Measurements from ENCODE around the gene TTC39C. TPM values are rescaled to one million over a fixed set of nuclear protein-coding genes. Genes with fewer than 3 reads are reported as not detected.
"Not testable (repeated sequence)": the region's sequence is repeated elsewhere in the genome, so short reads cannot be mapped to it uniquely, and the experiment has no call there.

The TTC39C gene
- polyA plus RNA-seq, 2 of the 4 experiments (the other 2 are of a cell fraction): 8.7 to 18.4 TPM

DNA sequence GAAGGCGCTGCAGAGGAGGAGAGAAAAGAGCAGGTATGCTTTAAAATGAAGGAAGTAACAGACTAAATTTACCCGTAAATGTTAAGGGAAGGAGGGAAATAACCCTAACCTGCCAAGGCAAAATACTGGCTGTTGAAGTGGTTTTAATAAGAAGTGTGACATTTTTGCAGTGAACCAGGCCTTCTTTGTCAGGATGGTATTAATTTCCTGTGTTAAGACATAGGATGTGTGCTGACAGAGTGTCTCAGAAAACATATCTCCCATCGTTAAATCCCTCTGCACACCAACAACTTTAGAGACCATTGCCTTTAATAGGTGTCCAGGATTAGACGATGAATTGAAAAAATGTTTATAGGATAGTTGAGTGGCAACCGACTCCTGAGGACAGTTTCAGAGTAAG, 9.9 kb downstream of the TTC39C start:
- FAIRE-seq (no peak), DNase-seq (ENCODE audit: low read depth in 1 of 2, low spot score in 1 of 2) (no peak), ATAC-seq (no peak)
- Histone ChIP-seq H3K9me3 (no peaks in the 10 kb centered on the region), H3K27ac (no peak overlapping the region), H3K4me2 (no peak overlapping the region), H3K4me1 (peaks cover 18% of the 10 kb centered on the region), H3K4me3 (no peak overlapping the region)
- ChIA-PET CTCF (no interaction called here), POLR2A (no interaction called here)
- WGBS (ENCODE audit: missing lambda C conversion rate): 93% methylated on average over 5 of the region's 5 CpGs
- TF ChIP-seq, protein P1, sequence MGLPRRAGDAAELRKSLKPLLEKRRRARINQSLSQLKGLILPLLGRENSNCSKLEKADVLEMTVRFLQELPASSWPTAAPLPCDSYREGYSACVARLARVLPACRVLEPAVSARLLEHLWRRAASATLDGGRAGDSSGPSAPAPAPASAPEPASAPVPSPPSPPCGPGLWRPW (IDR thresholded peaks at IDR 0.05): no peak
- TF ChIP-seq CEBPB (IDR thresholded peaks at IDR 0.05) (no peak), HDAC2 (IDR thresholded peaks at IDR 0.05) (no peak), PHF8 (IDR thresholded peaks at IDR 0.05; ENCODE audit: borderline replicate concordance, low read depth) (no peak), RARB (CRISPR knock-in tag; IDR thresholded peaks at IDR 0.05) (no peak)

DNA sequence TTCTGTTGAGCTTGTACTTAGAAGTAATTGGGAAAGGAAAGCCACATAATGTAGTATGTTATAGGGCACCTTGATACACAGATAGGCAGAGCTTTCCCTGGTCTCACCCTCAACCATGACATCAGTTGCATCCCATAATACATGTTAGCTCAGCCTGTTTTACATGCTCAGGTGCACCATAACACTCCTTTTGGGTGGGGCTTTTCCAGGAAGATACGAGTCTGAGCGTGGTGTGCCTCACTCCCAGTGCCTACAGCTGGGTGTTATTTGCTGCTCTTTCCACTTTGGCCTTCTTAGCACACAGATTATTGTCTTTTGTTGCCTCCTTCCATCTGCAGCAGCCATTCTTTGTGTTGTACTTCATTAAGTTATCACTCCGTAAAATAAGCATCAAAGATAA, 11.9 kb downstream of the TTC39C start:
- DNase-seq (ENCODE audit: low read depth in 1 of 2, low spot score in 1 of 2) (no peak), ATAC-seq (no peak), FAIRE-seq (no peak)
- 89% methylated on average over 3 of the region's 3 CpGs for WGBS (ENCODE audit: missing lambda C conversion rate)
- 0 out of 6 replicates have a peak overlapping the region, but pooled peaks of 1 of the 2 experiments have one; percentile 50 for H3K27ac ChIP-seq
- H3K4me1 ChIP-seq: peaks cover 18% of the 10 kb centered on the region
- TF ChIP-seq ZFP36 (IDR thresholded peaks at IDR 0.05; ENCODE audit: borderline replicate concordance, partially characterized antibody) (no peak), EHF (CRISPR knock-in tag; IDR thresholded peaks at IDR 0.05) (no peak), EHMT2 (IDR thresholded peaks at IDR 0.05; ENCODE audit: low read depth) (no peak), RCOR1 (IDR thresholded peaks at IDR 0.05; ENCODE audit: low read depth, low read length) (no peak), FOSL2 (IDR thresholded peaks at IDR 0.05) (no peak), FOSL2 (CRISPR knock-in tag; IDR thresholded peaks at IDR 0.05) (no peak), MAFK (IDR thresholded peaks at IDR 0.05; ENCODE audit: partially characterized antibody) (no peak), MYC (IDR thresholded peaks at IDR 0.05; ENCODE audit: borderline replicate concordance, low read length) (no peak), HOXA7 (CRISPR knock-in tag; IDR thresholded peaks at IDR 0.05) (no peak), NFE2L2 (conservative IDR thresholded peaks at IDR 0.05; ENCODE audit: low read length) (no peak), NPAS2 (CRISPR knock-in tag; IDR thresholded peaks at IDR 0.05; ENCODE audit: borderline replicate concordance) (no peak), ZC3H11A (IDR thresholded peaks at IDR 0.05) (no peak), HEYL (CRISPR knock-in tag; IDR thresholded peaks at IDR 0.05) (no peak)
- TF ChIP-seq, protein P1 (IDR thresholded peaks at IDR 0.05): no peak
- TF ChIP-seq, protein P2, sequence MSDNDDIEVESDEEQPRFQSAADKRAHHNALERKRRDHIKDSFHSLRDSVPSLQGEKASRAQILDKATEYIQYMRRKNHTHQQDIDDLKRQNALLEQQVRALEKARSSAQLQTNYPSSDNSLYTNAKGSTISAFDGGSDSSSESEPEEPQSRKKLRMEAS (IDR thresholded peaks at IDR 0.05): no peak
- TF ChIP-seq, protein P3, sequence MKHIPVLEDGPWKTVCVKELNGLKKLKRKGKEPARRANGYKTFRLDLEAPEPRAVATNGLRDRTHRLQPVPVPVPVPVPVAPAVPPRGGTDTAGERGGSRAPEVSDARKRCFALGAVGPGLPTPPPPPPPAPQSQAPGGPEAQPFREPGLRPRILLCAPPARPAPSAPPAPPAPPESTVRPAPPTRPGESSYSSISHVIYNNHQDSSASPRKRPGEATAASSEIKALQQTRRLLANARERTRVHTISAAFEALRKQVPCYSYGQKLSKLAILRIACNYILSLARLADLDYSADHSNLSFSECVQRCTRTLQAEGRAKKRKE (CRISPR knock-in tag; IDR thresholded peaks at IDR 0.05; ENCODE audit: low read depth): no peak
- POLR2A ChIA-PET: no interaction called here
- H3K4me3 ChIP-seq: no peak overlapping the region
- CTCF ChIA-PET: no interaction called here
- H3K4me2 ChIP-seq: no peak overlapping the region
- H3K9me3 ChIP-seq: no peaks in the 10 kb centered on the region

DNA sequence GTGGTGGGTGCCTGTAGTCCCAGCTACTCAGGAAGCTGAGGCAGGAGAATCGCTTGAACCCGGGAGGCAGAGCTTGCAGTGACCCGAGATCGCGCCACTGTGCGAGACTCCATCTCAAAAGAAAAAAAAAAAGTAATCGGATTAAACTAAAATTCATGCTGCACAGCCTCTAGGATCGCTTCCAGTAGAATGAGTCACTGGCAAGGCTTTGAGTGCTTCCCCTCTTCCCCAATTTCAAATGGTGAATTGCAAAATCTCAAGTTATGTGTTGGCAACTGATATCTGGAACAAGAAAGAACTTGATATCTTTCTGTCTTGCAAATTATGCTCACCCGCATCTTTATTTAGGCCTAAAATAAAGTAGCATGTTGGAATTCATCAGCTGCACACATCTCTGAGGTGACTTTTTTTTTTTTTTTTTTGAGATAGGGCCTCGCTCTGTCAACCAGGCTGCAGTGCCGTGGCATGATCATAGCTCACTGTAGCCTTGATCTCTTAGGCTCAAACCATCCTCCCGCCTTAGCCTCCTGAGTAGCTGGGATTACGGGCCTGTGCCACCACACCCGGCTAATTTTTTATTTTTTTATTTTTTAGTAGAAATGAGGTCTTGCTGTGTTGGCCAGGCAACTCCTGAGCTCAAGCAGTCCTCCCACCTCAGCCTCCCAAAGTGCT, 12.7 kb downstream of the TTC39C start:
- peak overlapping the region; percentile 31; the same call in 1 of the 3 replicates for H3K4me2 ChIP-seq
- ChIA-PET CTCF (interaction anchor here (1.3 kb wide), 1 partner anchor 11 kb away, joined by 4 read pairs; no protein-coding TSS in a partner anchor), POLR2A (no interaction called here)
- peak in 1 of 2 experiments; percentile 45; a peak in 1 of 4 replicates for TF ChIP-seq CEBPB (IDR thresholded peaks at IDR 0.05)
- TF ChIP-seq FOSL2 (IDR thresholded peaks at IDR 0.05): 0 out of 2 replicates have a peak, but pooled peaks have one; percentile 8
- TF ChIP-seq FOSL2 (CRISPR knock-in tag; IDR thresholded peaks at IDR 0.05): no peak
- no peak for TF ChIP-seq NFE2L2 (conservative IDR thresholded peaks at IDR 0.05; ENCODE audit: low read length)
- no peak for TF ChIP-seq HDAC2 (IDR thresholded peaks at IDR 0.05)
- no peak for TF ChIP-seq FOXS1 (CRISPR knock-in tag; IDR thresholded peaks at IDR 0.05)
- TF ChIP-seq SMC3 (IDR thresholded peaks at IDR 0.05): no peak
- DNase-seq (ENCODE audit: low read depth in 1 of 2, low spot score in 1 of 2) (no peak), ATAC-seq (peak in 1 of 2 experiments; percentile 44; a peak in 1 of 6 replicates), FAIRE-seq (no peak)
- H3K4me3 ChIP-seq: no peak overlapping the region
- H3K27ac ChIP-seq: peak overlapping the region in 1 of 2 experiments; percentile 68; a peak in 3 of 6 replicates
- WGBS (ENCODE audit: missing lambda C conversion rate): 78% methylated on average over 14 of the region's 14 CpGs
- H3K9me3 ChIP-seq: no peaks in the 10 kb centered on the region
- peaks cover 14% of the 10 kb centered on the region for H3K4me1 ChIP-seq

DNA sequence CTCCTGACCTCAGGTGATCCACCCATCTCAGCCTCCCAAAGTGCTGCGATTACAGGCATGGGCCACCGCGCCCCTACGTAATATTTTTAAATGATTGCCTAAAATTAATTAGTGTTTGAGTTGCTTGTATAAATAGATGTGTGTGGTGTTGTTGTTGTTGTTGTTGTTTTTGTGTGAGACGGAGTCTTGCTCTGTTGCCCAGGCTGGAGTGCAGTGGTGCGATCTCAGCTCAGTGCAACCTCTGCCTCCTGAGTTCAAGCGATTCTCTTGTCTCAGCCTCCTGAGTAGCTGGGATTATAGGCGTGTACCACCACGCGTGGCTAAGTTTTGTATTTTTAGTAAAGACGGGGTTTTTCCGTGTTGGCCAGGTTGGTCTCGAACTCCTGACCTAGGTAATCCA, 14.4 kb downstream of the TTC39C start:
- H3K4me1 ChIP-seq: peaks cover 23% of the 10 kb centered on the region
- H3K4me2 ChIP-seq; H3K9me3 ChIP-seq; CTCF ChIA-PET; ATAC-seq; DNase-seq (ENCODE audit: low read depth in 1 of 2, low spot score in 1 of 2); H3K4me3 ChIP-seq; FAIRE-seq; H3K27ac ChIP-seq: not testable (repeated sequence)
- 98% methylated on average over 13 of the region's 13 CpGs for WGBS (ENCODE audit: missing lambda C conversion rate)
- POLR2A ChIA-PET: interaction anchor here (1.1 kb wide), 1 partner anchor 110 kb away, joined by 3 read pairs; the partner anchor contains the start of gene CABYR
